ENCODE results near the gene NPTX1.

Gene NPTX1

GRCh38 chr17:80456465-80457235, 19.8 kb downstream of the NPTX1 start:
- DNase-seq (ENCODE audit: low spot score): no peak
- in situ Hi-C loops (cut with MboI; ENCODE audit: low sequenced_read_pairs, unreplicated experiment): no loop called here
- no peak for TF ChIP-seq CTCF (IDR thresholded peaks at IDR 0.05; ENCODE audit: borderline replicate concordance, control extremely low read depth, extremely low read depth, insufficient read depth, missing control alignments)

GRCh38 chr17:80455784-80456183, 20.6 kb downstream of the NPTX1 start:
- no peak for DNase-seq (ENCODE audit: low spot score)
- no peak for TF ChIP-seq CTCF (IDR thresholded peaks at IDR 0.05; ENCODE audit: borderline replicate concordance, control extremely low read depth, extremely low read depth, insufficient read depth, missing control alignments)
- in situ Hi-C loops (cut with MboI; ENCODE audit: low sequenced_read_pairs, unreplicated experiment): no loop called here

GRCh38 chr17:80455336-80455710, 21.1 kb downstream of the NPTX1 start:
- in situ Hi-C loops (cut with MboI; ENCODE audit: low sequenced_read_pairs, unreplicated experiment): no loop called here
- TF ChIP-seq CTCF (IDR thresholded peaks at IDR 0.05; ENCODE audit: borderline replicate concordance, control extremely low read depth, extremely low read depth, insufficient read depth, missing control alignments): no peak
- DNase-seq (ENCODE audit: low spot score): peak; percentile 87

GRCh38 chr17:80454557-80455335, 21.7 kb downstream of the NPTX1 start:
- in situ Hi-C loops (cut with MboI; ENCODE audit: low sequenced_read_pairs, unreplicated experiment): no loop called here
- DNase-seq (ENCODE audit: low spot score): peak; percentile 99
- no peak for TF ChIP-seq CTCF (IDR thresholded peaks at IDR 0.05; ENCODE audit: borderline replicate concordance, control extremely low read depth, extremely low read depth, insufficient read depth, missing control alignments)

- in situ Hi-C loops (cut with MboI; ENCODE audit: low sequenced_read_pairs, unreplicated experiment): no loop called here
- DNase-seq (ENCODE audit: low spot score): no peak
- no peak for TF ChIP-seq CTCF (IDR thresholded peaks at IDR 0.05; ENCODE audit: borderline replicate concordance, control extremely low read depth, extremely low read depth, insufficient read depth, missing control alignments)
Measured at GRCh38 chr17:80453998-80454556, 22.3 kb downstream of the NPTX1 start.

- in situ Hi-C loops (cut with MboI; ENCODE audit: low sequenced_read_pairs, unreplicated experiment): no loop called here
- DNase-seq (ENCODE audit: low spot score): no peak
- no peak for TF ChIP-seq CTCF (IDR thresholded peaks at IDR 0.05; ENCODE audit: borderline replicate concordance, control extremely low read depth, extremely low read depth, insufficient read depth, missing control alignments)
Measured at GRCh38 chr17:80453126-80453997, 23.0 kb downstream of the NPTX1 start.
